HFF-Myc (cell line): Measurements from ENCODE around the gene GBX2.

ENCODE experiments used
- DNase-seq: peaks from one replicate; pipeline ENCODE4 v3.0.0-alpha.2; 2011; ENCODE audit warnings: low read depth; ENCODE audit errors: extremely low read depth
- H3K4me3 ChIP-seq: replicated peaks from 2 replicates; pipeline ENCODE4 v1.5.1; 2011; ENCODE audit warnings: low read depth, mild to moderate bottlenecking, control low read depth, low read length
- TF ChIP-seq, protein P1 (sequence below): IDR thresholded peaks from 2 replicates; pipeline ENCODE4 v1.5.1; 2012; ENCODE audit warnings: mild to moderate bottlenecking, low read depth, low read length, control low read depth; ENCODE audit errors: missing control alignments

GBX2 gene

DNA sequence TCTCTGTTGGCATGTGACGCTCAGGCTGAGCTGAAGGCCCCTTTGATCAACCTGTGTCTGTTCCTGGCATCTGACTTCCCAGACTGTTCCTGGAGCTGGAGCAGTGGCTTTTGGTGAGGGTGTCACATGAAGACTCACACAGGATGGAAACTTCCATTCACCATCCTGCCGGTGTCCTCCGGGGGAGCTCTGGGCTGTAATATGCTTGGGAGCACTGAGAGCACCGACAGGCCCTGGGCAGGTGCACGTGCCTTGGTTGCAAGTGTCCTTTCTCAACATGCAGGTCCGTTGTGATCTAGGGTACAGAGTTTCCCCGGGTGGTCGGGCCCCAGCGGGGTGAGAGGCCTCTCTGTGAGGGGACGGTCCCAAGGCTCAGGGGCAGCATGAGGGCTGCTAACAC, 24.8 kb upstream of the GBX2 start:
- H3K4me3 ChIP-seq: no peak overlapping the region
- TF ChIP-seq, protein P1, sequence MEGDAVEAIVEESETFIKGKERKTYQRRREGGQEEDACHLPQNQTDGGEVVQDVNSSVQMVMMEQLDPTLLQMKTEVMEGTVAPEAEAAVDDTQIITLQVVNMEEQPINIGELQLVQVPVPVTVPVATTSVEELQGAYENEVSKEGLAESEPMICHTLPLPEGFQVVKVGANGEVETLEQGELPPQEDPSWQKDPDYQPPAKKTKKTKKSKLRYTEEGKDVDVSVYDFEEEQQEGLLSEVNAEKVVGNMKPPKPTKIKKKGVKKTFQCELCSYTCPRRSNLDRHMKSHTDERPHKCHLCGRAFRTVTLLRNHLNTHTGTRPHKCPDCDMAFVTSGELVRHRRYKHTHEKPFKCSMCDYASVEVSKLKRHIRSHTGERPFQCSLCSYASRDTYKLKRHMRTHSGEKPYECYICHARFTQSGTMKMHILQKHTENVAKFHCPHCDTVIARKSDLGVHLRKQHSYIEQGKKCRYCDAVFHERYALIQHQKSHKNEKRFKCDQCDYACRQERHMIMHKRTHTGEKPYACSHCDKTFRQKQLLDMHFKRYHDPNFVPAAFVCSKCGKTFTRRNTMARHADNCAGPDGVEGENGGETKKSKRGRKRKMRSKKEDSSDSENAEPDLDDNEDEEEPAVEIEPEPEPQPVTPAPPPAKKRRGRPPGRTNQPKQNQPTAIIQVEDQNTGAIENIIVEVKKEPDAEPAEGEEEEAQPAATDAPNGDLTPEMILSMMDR: no peak
- DNase-seq: no peak

DNA sequence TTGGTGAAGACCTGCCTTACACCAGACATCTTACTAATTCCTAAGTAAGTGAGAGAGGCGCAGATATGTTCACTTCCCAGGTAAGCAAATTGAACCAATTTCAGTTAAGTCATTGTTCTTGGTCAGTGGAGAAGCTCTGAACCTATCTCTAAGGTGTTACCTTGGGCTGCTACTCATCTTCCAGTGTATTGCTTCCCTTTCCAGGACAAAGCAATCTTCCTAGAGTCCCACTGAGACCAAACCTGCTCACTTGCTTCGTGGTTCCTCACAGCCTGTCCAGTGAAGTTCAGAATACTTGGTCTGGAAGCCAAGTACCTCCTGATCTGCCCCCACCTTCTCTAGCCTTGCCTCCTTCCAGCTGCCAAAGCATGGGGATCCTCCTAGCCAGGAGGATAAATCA, 22.5 kb upstream of the GBX2 start:
- TF ChIP-seq, protein P1: no peak
- no peak overlapping the region for H3K4me3 ChIP-seq
- DNase-seq: no peak

- no peak for DNase-seq
These were observed 16.5 kb upstream of the GBX2 start for GRCh38 chr2:236184701-236185100.

GRCh38 chr2:236180831-236181453, 12.8 kb upstream of the GBX2 start:
- peak; percentile 25 for DNase-seq
- TF ChIP-seq, protein P1: peak; percentile 76
- no peak overlapping the region for H3K4me3 ChIP-seq

More at GRCh38 chr2:236184701-236185100, 16.5 kb upstream of the GBX2 start:
- TF ChIP-seq, protein P1: no peak
- H3K4me3 ChIP-seq: no peak overlapping the region

DNA sequence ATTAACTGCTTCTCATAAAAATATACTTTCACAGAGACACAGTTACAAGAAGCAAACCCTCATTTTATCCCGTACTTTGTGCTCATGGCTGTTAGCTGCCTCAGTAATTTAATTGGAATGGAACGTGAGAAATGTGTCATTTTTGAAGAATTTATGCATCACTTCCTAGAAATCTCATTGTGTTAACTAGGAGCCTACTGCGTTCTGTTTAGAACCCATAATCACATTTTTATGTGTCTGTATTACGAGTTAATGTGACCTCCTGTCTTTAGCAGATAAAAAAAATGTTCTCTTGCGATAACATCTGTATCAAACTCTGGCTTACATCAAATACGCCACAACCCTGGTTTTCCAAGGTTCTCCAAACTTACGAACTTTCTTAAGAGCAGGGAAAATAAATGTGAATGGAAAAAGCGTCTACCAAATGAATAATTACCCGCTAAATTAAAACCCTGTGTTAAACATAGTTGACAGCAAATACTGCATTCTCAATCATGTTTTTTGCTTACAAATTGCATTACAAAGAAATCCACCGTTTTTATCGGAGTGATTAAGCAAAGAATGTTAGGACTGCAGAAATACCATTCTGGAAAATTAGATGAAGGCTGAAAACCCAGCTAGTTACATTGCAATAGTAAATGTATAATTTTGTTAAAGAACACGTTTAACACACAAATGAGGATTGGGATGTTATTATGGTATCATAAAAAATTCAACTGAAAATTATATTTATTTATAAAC, 12.1 kb upstream of the GBX2 start:
- DNase-seq: no peak
- no peak overlapping the region for H3K4me3 ChIP-seq
- TF ChIP-seq, protein P1: no peak

DNA sequence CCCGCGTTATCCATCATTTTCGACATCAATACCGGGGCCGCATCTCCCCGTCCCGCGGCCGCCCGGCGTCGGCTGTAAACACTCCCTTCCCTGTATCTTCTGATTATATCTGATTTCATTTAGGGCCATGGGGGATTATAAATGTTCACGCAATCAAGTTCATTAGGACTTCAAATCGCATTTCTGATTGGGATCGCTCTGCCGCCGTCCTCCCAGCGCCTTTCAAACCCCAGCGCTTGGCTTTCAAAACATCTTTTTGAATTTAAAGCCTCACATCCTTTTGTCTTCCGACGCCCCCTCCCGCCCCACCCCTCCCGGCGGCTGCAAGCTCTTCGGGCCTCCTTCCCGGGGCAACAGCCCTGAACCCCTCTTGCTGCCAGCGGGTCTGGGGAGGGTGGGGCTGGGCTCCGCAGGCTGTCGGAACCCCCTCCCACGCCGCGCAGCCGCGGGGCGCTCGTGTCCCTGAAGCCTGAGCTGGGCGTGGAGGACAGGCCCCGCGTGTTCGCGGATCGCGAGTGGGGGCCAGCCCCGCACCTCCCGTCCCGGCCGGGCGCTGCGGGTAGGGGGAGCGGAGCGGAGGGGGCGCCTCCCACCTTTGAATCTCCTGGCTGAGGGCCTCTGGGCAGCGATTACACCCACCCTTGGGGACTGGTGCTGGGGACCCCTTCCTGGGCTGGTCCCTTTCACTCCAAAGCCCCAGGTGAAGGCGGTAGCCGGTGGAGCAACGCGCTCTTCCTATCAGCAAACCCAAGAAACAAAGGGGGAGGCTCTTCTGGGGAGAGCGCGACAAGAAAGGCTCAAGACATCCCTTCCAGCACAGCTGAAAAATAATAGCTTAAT, 11.3 kb upstream of the GBX2 start:
- TF ChIP-seq, protein P1: no peak
- no peak overlapping the region for H3K4me3 ChIP-seq
- no peak for DNase-seq
